ENCODE measurements around the gene FES.
"Not testable (repeated sequence)": the region's sequence is repeated elsewhere in the genome, so short reads cannot be mapped to it uniquely, and the experiment has no call there.

FES gene

DNA sequence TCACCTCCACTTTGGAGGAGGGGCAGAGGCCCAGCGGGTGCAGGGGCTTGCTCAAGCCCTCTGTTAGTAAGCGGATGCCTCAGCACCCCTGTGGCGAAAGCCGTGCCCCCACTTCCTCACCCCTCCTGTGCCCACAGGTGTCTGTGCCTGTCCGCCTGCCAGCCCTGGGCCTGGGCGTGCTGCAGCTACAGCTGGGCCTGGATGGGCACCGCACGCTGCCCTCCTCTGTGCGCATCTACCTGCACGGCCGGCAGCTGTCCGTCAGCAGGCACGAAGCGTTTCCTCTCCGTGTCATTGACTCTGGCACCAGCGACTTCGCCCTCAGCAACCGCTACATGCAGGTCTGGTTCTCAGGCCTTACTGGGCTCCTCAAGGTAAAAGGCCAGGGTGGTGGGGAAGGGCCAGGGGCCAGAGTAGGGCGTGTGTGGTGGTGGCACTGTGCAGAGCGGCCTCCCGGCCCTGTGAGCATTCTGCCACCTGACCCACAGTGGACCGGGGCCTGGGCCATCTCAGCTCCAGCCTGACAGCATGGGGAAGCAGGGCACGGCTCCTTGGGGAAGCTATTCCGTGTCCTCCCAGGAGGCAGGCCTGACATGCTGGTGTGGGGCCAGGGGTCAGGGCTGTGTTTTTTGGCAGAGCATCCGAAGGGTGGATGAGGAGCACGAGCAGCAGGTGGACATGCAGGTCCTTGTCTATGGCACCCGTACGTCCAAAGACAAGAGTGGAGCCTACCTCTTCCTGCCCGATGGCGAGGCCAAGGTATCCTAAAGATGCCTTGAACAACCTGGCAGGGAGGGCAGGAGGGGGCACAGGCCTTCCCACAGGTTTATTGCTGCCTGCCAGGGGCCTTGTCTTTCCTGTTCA lies 27.8 kb downstream of the FES start:
- DNase-seq = no peak

DNA sequence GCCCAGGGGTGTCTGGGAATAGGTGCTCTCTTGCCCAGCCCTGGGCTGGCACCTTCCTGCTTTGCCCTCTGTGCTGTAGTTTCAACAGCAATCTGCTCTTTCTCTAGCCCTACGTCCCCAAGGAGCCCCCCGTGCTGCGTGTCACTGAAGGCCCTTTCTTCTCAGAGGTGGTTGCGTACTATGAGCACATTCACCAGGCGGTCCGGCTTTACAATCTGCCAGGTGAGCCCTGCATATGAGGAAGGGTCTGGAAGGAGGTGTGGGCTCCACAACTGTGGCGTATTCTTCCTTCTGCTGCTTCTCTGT lies 28.4 kb downstream of the FES start:
- no peak for DNase-seq

- no peak for DNase-seq
Observed at GRCh38 chr15:90913398-90913944, 29.2 kb downstream of the FES start.

GRCh38 chr15:90914305-90915080 lies 30.2 kb downstream of the FES start:
- DNase-seq = no peak

- no peak for DNase-seq
Observed at GRCh38 chr15:90915216-90915807, 31.0 kb downstream of the FES start.

DNA sequence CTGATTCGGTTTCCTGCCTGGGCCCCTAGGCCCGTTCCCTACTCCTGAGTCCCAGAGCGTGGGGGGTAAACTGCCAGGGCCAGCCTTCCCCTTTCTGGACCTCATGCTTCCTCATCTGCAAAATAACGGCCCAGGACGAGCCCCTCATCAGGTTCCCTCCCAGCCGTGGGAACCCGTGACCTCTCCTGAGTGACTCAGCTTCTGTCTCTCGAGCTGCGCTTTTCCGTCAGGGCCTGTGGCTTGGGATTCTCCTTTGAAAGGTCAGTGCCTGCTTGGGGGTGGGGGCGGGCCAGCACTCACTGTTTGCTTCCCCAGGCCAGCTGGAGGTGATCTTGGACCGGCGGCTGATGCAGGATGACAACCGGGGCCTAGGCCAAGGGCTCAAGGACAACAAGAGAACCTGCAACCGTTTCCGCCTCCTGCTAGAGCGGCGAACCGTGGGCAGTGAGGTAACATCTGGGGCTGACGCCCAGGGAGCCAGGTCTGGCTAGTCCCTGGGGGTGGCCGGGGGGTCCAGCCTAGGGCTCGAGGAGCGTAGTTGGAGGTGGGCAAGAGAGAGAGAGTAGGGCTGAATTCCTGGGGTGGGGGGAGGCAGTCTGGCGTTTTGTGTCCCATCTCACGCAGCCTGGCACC lies 31.6 kb downstream of the FES start:
- no peak for DNase-seq

DNA sequence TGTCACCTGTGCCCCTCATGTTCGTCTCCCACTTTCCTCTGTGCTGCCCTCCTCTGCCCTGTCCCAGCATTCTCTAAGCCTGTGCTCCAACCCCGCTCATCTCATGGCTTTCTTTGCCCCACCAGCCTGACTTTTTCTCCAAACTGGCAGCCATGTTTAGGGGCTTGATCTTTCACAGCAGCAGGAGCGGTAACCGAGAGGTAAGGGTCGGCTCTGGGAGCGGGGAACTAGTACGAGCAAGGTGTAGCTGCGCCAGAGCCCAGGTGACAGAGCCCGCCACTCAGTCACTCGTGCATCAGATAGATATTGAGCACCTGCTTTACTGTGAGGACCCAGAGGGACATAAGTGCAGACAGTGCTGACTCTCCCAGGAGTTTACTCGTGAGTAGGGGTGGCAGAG lies 32.2 kb downstream of the FES start:
- no peak for DNase-seq

DNA sequence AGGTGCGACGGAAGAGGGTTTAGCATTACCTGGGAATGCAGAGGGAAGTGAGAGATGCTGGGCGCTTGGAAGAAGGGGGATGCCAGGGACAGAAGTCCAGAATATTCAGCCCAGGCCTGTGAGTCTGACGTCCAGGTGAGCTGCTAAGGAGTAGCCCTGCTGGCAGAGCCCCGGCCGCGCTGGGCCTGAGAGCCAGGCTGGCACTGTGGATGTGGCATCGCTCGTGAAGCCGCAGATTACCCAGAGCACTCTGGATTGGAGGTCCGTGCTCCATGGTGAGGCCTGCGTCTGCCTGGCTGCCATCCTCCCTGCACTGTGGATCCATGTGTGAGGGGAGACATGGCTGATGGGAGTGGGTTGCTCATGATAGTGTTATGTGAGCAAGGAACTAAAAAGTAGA lies 33.3 kb downstream of the FES start:
- DNase-seq = no peak

- no peak for DNase-seq
Observed at GRCh38 chr15:90918034-90918788, 33.9 kb downstream of the FES start.

DNA sequence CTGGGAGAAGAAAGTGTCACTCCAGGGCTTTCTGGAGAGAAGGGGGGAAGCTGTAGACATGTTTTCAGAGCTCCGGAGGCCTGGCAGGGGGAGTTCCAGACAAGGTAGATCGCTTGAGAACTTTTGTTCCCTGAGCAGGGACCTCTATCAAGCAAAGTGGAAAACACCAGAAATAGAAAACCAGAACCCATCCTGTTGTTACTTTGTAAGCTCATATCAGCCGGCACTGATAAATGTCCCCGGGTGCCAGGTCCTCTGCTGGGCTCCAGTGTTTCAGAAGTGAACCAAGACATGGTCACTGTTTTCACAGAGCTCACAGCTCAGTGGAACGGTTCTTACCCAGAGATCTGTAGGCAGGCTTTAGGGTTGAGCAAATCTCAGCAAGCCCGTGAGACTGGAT lies 34.5 kb downstream of the FES start:
- DNase-seq = no peak

DNA sequence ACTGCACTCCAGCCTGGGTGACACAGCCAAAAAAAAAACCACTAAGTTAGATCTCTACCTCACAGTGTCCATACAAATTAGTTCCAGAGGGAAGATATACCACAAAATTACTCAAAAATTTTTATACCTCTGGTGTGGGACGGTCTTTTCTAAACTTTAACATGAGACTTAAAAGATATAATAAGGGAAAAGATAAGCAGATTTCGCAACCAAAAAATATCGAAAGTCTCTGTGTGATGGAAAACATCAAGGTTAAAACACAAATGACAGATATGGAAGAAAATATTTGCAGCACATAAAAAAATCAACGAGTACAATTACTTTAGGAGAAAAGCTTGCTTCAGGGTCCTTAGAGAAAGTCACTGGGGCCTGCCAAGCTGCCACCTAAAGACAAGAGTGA lies 37.6 kb downstream of the FES start:
- DNase-seq = no peak

- DNase-seq = not testable (repeated sequence)
Observed at GRCh38 chr15:90922712-90923322, 38.5 kb downstream of the FES start.

DNA sequence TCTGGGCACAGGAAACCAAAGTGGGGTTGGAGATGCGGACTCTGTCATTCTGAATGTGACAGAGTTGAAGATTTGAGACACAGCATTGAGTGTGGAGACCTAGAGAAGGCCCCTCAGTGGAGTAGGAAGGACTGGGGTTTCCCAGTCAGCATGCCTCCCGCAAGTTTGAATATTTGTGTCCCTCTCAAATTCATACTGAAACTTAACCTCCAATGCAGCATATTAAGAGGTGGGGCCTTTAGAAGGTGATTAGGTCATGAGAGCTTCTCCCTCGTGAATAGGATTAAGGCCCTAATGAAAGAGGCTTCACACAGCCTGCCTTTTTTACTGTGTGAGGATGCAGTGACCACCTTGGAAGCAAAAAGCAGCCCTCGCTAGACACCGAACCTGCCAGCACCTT lies 40.1 kb downstream of the FES start:
- DNase-seq = no peak

GRCh38 chr15:90926766-90927165 lies 42.5 kb downstream of the FES start:
- not testable (repeated sequence) for DNase-seq

GRCh38 chr15:90928106-90928505 lies 43.8 kb downstream of the FES start:
- DNase-seq = not testable (repeated sequence)

- no peak for DNase-seq
Observed at GRCh38 chr15:90929246-90930019, 45.1 kb downstream of the FES start.

DNA sequence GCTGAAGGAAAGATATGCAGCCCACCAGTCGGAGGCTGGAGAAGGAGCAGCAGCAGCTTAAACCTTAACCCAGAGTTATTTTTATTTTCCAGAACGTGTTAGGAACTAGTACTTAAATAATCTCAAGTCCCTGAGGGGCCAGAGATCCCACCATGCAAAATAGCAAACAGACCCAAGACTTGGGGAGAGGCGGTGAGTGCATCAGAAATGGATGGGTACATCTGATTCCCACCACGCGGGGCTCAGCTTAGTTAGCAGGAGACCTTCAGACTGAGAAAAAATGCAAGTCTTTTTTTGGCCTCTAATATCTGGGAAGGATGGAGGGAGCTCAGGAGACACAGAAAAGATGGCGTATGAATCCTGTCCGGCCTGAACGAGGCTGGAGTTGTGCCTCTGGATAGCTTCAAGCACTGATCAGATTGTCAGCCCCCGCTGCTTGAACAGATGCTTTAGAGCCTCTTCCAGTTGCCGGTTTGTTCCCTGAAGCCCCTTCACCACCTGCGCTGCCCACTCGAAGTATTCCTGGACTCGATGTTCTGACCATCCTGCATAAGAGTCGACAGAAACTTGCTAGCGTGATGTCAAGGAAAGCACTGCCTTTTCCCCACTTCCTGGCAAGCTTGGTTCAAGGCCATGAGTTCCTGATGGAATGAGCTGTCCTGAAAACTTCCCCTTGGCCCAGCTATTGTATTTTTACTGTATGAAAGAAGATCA lies 46.7 kb downstream of the FES start:
- no peak for DNase-seq

DNA sequence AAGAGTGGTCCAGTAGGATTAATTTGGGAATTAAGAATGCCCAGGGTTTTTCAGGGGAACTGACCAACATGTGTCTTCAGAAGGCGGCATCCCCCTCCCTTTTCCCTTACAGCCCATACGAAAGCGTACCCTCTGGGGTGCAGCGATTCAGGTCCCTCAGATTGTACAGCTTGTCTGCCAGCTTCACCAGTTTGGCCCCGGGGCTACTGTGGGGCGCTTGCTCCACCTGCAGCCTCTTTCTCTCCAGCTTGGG lies 47.2 kb downstream of the FES start:
- no peak for DNase-seq

GRCh38 chr15:90931828-90932659 lies 47.7 kb downstream of the FES start, which contains the start of gene HDDC3:
Gene HDDC3 (minus strand): TSS chr15:90932549. CDS start chr15:90932540, 9 bp downstream.
- peak; percentile 82 to 89 (median 86) for DNase-seq

GRCh38 chr15:90932660-90932991 lies 48.3 kb downstream of the FES start:
- no peak for DNase-seq

Measured in activated CD4-positive, CD25-positive, alpha-beta regulatory T cell (primary cell).